Activated CD8-positive, alpha-beta memory T cell treated with anti-CD3 and anti-CD28 coated beads, Interleukin-2, amount 50 U/mL, for 24 hours (primary cell): Measurements from ENCODE around the gene ZFP91.

Source experiments
- DNase-seq: peaks from one replicate; pipeline ENCODE4 v3.0.0-alpha.2; 2020; ENCODE audit errors: extremely low read depth

ZFP91 gene

DNA sequence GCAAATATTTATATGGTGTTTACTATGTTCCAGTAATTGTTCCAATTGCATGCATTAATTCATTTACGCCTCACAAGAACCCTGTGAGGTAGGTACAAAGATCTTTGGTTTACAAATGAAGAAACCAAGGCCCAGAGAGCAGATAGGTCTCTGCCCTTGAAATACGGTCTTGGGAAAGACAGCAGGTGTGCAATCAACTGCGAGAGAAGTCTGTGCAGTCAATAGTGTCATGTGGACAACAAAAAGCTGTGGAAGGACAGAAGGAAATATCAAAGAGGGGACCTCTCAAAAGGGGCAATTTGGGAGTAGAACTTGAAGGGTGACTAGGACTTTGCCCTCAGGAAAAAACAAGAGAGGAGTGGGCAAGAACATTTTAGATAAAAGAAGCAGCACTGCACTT lies 52.5 kb downstream of the ZFP91 start:
- no peak for DNase-seq

DNA sequence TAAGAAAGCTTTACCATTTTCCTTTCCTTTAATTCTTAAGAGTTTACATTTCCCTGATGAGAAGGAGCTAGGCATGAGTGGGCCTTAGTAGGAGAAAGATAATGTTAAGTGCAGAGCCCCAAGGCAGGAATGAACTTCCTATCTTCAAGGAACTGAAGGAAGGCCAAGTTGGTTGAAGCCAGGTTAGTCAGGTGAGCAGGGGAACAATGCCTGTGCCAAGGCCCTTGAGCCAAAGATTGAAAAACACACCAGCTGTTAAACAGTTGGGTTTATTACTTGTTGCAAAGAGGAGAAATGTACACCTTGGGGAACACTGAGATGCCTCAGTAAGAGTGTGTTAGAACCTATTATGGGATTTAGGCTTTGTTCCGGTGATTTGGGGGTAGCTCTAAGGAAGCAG lies 53.6 kb downstream of the ZFP91 start:
- DNase-seq: no peak

DNA sequence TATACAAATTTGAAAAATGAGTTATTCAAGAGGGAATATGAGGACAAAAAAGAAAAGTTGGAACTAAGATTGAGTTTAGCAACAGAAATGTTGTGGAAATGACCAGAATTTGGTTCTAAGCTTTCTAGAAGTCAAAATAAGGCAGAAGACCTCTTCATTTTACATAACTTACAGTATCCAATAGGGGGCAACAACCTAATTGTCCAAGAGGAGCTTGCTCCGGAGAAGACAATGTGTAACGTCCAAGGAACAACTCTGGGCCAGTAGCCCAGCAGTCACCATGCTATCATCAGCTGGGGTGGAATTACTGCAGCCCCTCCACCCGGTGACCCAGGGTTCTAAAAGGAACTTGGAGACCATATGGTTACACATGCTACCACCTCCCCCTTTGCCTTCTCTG lies 57.7 kb downstream of the ZFP91 start:
- DNase-seq: no peak

DNA sequence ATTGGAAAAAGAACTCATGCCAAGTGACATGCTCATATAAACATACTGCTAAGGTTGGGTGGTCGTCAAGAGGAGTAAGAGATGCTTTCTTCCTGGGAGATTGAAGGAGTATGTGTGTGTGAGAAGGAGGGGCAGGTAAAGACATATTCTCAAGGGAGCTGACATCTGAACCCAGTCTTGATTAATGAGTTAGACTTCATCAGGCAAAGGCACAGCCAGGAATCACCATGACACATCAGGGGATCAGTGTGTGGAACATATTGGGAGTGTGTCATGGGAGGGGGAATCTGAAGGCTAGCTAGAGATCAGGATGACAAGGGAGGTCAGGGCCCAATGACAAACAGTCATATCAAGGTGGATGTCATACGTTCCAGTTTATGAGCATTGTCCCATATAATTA lies 58.5 kb downstream of the ZFP91 start:
- DNase-seq: no peak

DNA sequence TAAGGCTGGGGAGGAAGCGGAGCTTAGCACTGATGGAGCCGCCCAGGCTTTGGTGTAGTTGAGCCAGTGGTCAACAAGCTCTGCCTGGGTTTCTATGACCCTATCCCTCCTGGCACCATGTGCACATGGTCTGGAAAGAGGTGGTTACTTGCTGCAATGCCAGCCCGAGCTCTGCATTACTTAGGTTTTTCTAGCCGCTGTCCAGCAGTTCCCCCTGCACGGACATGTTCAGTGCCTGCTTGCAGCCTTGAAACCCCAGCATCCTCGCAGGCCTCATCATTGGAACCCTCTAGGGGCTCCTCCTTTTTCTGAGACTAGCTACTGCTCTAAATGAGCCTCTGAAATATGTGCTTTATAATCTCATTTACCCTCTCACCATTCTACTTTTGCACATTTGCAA lies 60.2 kb downstream of the ZFP91 start:
- DNase-seq: no peak

DNA sequence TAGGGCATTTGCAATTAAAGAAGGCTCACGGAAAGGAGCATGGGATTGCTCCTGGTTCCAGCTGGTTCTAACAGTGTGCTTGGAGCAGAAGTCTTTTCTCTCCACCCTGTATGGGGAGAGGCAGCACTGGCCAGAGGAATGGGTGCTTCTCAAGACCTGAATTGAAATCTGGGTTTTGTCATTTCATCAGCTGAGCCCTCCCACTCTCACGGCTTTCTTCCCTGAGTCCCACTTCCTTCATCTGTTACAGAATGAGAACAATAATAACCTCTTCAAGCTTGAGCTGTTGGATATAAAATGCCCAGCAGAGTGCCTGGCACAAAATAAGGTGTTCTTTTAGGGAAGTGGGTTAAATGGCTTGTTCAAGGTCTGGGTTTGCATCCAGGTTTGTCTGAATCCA lies 60.8 kb downstream of the ZFP91 start:
- no peak for DNase-seq

DNA sequence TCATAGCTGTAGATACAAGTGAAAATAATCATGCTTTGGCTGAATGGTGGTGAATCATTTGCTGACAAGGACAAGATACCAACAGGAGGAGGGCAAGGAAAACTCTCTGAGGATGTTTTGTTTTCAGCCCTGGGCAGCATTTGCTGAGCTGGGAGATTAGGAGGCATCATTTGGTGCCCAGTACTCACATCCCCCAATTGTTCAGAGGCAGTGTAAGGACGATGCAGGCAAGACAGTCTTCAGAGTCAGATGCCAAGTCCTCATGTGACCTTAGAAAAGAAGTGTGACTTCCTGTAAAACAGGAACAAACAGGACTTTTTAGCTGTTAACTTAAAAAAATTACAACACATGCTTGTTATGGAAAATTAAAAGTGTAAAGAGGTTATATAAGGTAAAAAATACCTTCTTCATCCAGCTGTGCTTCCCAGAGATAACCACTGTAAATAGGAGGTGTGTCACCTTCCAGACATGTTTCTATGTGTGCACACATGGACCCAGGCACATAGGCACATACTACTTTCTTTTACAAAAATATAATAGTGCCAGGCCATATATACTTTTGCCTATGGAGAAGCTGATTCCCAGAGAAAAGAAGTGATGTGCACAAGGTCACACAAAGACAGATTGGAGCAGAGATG lies 61.6 kb downstream of the ZFP91 start:
- DNase-seq: no peak

DNA sequence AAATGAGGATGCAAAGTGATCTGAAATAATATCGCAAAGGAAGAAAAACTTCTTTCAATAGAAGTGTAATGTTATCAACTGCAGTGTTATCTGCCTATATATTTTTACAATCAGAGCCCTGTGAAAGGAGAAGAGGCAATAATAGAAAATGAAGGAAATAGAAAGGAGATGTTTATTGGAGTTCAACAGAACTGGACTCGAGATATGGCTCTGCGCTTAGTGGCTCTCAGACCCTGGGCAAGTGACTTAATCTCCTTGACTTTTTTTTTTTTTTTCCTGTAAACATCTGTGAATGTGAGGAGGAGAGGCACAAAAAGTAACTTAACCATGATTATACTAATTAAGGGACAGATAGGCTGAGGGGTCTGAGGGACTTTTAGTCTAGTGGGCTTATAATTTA lies 62.5 kb downstream of the ZFP91 start:
- no peak for DNase-seq

DNA sequence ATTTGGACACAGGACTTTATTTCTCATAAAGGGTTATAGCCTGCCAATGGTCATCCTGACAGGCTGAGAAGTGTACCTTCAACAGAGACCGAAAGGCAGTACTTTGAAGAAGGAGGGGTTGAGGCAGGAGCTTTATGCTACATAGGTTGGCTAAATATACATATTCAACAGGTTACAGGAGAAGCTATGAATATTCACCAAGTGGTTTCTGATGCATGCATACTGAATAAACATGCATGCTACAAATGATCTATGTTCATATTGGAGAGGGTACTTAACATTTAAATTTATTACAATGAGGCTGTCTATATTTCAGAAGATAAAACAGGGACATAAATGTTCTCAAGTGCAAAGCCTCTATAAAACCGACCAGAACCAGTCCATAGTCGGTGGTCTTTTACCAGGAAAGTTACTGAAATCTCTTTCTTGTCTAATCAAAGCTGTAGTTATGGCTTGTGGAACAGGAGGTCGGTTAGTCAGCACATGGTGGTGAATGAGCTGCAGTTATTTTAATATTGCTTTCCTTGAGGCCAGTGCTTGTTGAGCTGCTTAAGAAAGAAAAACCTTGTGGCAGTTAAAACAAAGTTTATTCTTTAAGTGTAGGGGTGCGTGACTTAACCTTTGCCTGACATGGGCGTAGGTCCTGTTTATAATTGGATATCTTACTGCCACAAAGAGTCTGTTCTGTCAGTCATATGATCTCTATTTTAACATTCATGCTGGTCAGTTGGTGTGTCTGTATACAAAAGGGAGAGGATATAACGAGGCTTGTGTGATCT lies 63.1 kb downstream of the ZFP91 start:
- DNase-seq: no peak

DNA sequence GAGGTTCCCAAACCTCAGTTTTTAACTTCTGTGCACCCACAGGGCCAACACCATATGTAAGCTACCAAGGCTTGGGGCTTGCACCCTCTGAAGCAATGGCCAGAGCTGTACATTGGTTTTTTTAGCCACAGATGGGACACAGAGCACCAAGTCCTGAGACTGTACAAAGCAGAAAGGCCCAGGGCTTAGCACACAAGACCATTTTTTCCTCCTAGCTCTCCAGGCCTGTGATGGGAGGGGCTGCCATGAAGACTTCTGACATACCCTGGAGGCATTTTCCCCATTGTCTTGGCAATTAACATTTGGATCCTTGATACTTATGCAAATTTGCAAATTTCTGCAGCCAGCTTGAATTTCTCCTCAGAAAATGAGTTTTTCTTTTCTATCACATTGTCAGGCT lies 67.0 kb downstream of the ZFP91 start:
- no peak for DNase-seq

DNA sequence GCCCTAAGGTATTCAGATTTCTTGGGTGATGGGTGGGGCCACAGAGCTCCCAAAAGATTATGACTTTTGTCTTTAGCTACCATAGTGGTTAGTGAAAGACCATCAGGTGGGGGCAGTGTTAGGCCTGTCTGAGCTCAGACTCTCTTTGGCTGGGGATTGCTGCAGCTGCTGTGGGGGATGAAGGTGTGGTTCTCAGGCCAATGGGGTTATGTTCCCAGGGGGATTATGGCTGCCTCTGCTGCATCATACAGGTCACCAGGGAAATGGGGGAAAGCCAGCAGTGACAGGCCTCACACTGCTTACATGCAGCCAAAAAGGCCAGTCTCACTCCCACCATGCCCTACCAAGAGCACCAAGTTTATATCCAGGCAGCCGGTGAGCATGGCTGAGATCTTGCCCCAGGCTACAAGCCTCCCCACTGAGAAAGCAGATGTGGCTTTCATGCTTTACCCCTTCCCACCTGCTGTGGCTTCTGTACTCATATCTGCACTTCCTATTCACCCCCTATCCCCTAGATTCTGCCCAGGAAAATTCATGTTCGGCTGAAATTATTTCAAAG lies 68.4 kb downstream of the ZFP91 start:
- no peak for DNase-seq

DNA sequence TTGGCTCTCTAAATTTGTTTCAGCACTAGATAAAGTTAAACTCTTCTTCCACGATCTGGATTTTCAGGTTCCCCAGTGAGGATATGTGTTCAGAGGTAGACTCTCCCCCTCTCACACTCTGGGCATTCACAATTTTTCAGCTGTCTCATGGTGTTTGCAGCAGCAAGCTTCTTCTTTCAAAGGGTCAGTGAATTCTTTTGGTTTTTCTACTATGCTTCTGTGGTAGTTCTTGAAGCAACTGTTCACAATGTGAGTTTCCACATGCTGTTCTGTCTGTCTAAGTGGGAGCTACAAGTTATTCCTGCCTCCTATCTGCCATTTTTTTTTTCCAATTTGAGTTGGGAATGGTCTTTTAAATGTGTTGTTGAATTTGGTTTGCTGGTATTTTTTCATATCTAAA lies 69.0 kb downstream of the ZFP91 start:
- DNase-seq: no peak

DNA sequence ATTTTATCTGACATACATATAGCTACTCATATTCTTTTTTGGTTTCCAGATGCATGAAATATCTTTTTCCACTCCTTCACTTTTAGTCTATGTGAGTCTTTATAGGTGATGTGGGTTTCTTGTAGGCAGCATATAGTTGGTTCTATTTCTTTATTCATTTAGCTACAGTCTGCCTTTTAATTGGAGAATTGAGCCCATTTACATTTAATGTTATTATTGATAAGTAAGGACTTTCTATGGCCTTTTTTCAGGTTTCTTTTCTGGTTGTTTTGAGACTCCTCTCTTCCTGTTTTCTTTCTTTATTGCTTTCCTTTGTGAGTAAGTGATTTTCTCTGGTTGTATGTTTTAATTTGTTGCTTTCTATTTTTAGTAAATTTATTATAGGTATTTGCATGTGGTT lies 70.8 kb downstream of the ZFP91 start:
- DNase-seq: no peak

DNA sequence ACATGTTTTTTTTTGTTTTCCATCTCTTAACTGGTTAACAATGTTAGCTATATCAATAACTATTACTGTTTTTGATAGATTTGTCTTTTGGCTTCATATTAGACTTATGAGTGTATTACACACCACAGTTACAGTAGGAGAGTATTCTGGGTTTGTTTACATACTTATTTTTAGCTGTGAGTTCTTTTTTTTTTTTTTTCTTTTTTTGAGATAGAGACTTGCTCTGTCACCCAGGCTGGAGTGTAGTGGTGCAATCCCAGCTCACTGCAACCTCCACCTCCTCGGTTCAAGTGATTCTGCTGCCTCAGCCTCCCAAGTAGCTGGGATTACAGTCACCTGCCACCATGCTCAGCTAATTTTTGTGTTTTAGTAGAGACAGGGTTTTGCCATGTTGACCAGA lies 71.6 kb downstream of the ZFP91 start:
- DNase-seq: no peak

DNA sequence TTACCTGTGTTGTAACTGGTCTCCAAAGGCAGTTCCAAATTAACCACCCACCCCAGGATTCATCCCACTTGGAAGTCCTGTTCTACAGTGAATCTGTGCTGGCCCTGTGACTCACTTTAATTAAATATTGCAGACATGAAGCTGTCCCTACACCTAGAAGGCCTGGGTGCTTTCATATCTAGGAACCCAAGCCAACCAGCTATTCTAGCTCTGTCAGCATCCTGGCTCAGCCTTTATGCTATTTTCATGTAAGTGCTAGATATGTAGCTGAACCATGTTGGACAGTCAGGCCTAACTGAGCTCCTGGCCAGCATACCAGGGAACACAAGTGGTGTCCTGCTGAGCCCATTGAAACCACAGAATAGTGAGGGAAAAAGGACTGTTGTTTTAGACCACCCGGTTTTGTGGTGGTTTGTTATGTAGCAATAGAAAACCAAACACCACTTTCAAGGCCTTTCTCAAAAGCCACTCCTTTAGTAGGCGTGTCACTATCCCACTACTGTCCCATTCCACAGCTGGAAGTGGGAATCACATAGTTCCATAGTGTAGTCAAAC lies 73.9 kb downstream of the ZFP91 start:
- no peak for DNase-seq

DNA sequence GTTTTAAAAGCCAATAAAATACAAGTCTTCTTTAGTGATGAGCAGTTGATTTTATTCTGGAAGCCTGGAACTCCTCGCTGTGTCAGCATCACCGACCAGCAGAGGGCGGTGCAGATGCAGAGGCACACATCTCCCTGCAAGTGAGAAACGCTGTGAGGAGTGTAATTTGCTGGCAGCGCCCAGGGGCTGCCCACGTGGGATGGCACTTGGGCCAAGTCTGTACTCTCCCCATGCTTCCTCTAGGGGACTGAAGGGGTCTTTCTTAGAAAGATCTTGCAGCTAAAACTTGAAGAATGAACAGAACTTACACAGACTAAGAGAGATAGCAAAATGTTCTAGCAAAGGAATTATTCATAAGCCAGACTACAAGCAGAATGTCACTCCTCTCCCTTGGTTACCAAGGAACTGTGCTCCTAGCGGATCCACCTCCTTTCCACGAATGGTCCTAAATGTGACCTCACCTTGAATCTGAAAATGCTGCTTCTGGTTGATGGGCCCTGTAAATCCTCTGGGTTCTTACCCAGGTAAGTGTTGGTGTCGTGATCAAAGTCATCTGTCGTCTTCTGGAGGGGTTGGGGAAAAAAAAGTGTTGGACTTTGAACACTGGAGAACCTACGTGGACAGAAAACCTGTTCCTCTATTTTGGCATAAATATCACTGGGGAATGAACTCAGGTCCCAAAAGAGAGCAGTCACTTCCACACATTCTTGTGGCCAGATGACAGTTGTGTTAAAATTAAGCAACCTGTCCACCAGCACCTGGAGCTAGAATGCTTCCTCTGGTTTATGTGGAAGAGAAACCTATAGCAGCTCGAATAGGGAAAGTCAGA lies 75.4 kb downstream of the ZFP91 start:
- peak; percentile 47 for DNase-seq

DNA sequence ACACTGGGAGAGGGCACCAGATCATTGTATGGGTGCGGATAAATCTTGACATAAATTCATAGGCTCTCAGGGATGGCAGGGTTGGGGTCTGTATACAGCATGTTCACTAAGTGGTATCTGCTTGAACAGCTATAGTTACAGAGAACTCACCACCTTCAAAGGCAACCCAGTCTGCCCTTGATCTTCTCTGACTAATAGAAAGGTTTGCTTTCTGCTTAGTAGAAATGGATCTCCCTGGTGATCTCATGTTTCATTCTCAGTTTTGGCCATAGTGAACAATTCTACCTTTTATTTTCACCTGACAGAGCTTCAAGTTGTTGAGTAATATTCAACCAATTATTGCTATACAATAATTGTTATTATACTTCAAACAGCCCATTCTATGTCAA lies 76.0 kb downstream of the ZFP91 start:
- no peak for DNase-seq

DNA sequence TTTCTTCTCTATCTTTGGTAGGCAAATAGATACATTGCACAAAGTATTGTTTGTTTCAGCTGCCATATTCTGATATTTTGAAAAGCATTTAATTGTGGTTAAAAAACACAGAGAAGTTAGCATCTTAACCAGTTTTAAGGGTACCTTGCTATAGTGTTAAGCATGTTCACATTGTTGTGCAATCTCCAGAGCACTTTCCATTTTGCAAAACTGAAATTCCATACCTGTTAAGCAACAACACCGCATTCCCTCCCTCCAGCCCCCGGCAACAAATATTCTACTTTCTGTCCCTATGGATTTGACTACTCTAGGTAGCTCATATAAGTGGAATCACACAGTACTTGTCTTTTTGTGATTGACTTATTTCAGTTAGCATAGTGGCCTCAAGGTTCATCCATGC lies 77.5 kb downstream of the ZFP91 start:
- no peak for DNase-seq

DNA sequence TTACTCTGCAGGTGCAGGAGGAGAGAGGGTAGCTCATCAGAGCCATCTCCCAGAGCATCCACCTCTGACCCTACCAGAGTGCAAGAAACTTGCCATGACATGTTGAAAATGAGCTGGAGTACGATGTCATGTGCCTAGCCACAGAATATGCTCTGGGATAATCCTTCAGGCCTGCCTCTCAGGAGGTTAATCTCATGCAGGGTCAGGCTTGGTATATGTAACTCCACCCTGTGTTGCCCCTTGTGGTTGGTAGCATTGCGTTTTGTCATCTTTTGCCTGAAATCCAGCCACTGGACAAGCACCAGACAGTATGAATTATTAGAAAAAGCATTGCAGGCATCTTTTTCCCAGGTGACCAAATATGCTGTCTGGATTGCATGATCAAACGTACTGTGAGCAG lies 79.8 kb downstream of the ZFP91 start:
- no peak for DNase-seq

DNA sequence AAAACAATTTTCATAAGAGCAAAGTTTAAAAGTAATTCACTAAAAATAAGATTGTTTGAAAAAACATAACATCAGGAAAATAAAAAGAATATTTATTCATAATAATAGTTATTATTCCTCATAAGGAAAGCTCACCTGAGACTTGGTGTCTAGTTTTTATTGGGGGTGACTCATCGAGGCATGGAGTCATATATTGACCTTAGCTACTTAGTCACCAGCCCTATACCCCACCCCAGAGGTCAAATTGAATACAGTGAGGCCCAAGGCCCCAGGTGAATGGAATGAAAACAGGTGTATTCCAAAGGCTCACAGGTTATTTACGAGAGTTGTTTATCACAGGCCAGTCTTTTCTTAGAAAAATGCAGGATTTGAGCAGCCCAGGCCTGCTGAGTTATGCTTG lies 80.5 kb downstream of the ZFP91 start:
- no peak for DNase-seq

DNA sequence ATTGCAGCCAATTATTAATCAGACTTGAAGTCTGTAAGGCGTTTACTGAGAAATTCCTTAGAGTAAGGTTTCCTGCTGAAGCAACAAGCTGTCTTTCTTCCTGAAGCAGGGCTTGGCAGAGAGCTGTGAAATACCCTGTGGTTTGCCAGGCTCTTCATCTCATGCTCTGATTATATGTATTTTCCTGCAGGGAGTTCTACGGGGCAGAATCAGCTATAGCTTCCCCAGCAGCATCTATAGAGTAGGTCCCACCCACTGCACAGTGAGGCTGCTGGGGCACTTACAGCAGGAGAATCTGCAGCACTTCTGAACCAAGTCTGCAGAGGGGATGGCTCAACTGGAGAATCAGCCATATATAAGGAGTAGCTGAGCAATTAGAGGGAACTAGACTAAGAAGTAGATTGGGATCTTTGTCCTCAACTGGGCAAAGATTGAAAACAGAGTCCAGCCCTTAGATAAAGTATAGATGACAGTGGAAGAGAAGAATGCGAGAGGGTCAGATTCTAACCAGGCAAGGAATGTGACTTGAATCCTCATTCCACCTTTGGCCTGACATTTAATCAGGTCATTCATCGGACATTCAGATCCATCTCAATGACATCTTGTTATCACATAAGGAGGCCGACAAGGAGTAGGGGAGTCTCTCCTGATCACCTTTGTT lies 81.2 kb downstream of the ZFP91 start:
- no peak for DNase-seq
